K562 (cell line): ENCODE data around the gene OR2D2. TPM values are rescaled to one million over a fixed set of nuclear protein-coding genes. Genes with fewer than 3 reads are reported as not detected.

Experiments used
- ASH1L ChIP-seq: fragments of 450-650 bp; IDR thresholded peaks from 2 replicates; pipeline ENCODE4 v1.6.1; 2018; ENCODE audit warnings: borderline replicate concordance, mild to moderate bottlenecking, low read depth; ENCODE audit not compliant: partially characterized antibody
- ATF6 ChIP-seq: sonication (generic); formaldehyde crosslinking; IDR thresholded peaks from 2 replicates; pipeline ENCODE4 v1.4.0; 2020; ENCODE audit warnings: mild to moderate bottlenecking, missing genetic modification reagents
- BHLHE40 ChIP-seq: IDR thresholded peaks from 2 replicates; pipeline ENCODE4 v1.6.1; 2011; ENCODE audit warnings: low read length, improper control_type of control experiment
- CAMTA2 ChIP-seq: fragments of 250-450 bp; sonication (Bioruptor Pico); conservative IDR thresholded peaks from 2 replicates; pipeline ENCODE4 v1.5.1; 2022
- EP400 ChIP-seq: fragments of 450-650 bp; IDR thresholded peaks from 2 replicates; pipeline ENCODE4 v1.6.1; 2017; ENCODE audit warnings: antibody characterized with exemption, mild to moderate bottlenecking, moderate library complexity
- FOXJ3 ChIP-seq: sonication (generic); formaldehyde crosslinking; IDR thresholded peaks from 2 replicates; pipeline ENCODE4 v1.4.0; 2020; ENCODE audit warnings: mild to moderate bottlenecking, missing genetic modification reagents
- HSF4 ChIP-seq: fragments of 250-450 bp; sonication (Bioruptor Pico); IDR thresholded peaks from 2 replicates; pipeline ENCODE4 v2.1.2; 2022; ENCODE audit warnings: mild to moderate bottlenecking, moderate library complexity, borderline replicate concordance
- MEIS2 ChIP-seq: fragments of 450-650 bp; IDR thresholded peaks from 2 replicates; pipeline ENCODE4 v1.6.1; 2014; ENCODE audit warnings: mild to moderate bottlenecking; ENCODE audit not compliant: partially characterized antibody
- NBN ChIP-seq: fragments of 450-650 bp; IDR thresholded peaks from 2 replicates; pipeline ENCODE4 v1.6.1; 2016; ENCODE audit warnings: low read depth, mild to moderate bottlenecking
- PHF20 ChIP-seq: fragments of 450-650 bp; IDR thresholded peaks from 2 replicates; pipeline ENCODE4 v1.6.1; 2018; ENCODE audit not compliant: partially characterized antibody
- RNF2 ChIP-seq: sonication (generic); IDR thresholded peaks from 2 replicates; pipeline ENCODE4 v1.6.1; 2016
- SMC3 ChIP-seq: conservative IDR thresholded peaks from 2 replicates; pipeline ENCODE4 v1.6.1; 2011; ENCODE audit warnings: low read depth, low read length, improper control_type of control experiment; ENCODE audit not compliant: insufficient read depth
- THRAP3 ChIP-seq: fragments of 450-650 bp; IDR thresholded peaks from 2 replicates; pipeline ENCODE4 v1.6.1; 2016; ENCODE audit warnings: mild to moderate bottlenecking, inconsistent platforms, borderline replicate concordance
- ZKSCAN8 ChIP-seq: fragments of 200-800 bp; sonication (Bioruptor generic); IDR thresholded peaks from 2 replicates; pipeline ENCODE4 v1.6.1; 2016; ENCODE audit warnings: missing genetic modification characterization, missing compliant biosample characterization
- polyA plus RNA-seq, 8 experiments: library from polyadenylated mRNA; depleted of rRNA in 4 of 8; stranded (reverse) in 5 of 8; unstranded in 3 of 8; fragments of >200 nt; fragmentation: Nextera tagmentation in 2 of 8; fragmentation: Illumina TruSeq in 1 of 8; extraction: Ambion mirVana in 2 of 8; extraction: Trizol in 1 of 8; gene quantifications; 2 replicates each; pipeline versions ENCODE4 v1.2.1 to v1.2.3, GENCODE V29; 2011 to 2014; ENCODE audit warnings: inconsistent platforms in 1 of 8, missing spikeins in 1 of 8
- total RNA-seq, 7 experiments: library from RNA; depleted of rRNA in 6 of 7; stranded (reverse); fragments of >200 nt in 6 of 7; fragmentation: Illumina TruSeq in 2 of 7; extraction: Trizol in 2 of 7; gene quantifications; 2 replicates each; pipeline versions ENCODE4 v1.2.1 to v1.2.3, GENCODE V29; 2011 to 2021; ENCODE audit warnings: low replicate concordance in 1 of 7
- TF ChIP-seq, protein P1 (sequence below): sonication (generic); formaldehyde crosslinking; IDR thresholded peaks from 2 replicates; pipeline ENCODE4 v1.8.0; 2022; ENCODE audit warnings: mild to moderate bottlenecking, missing genetic modification reagents
- TF ChIP-seq, protein P2 (sequence below): sonication (generic); formaldehyde crosslinking; IDR thresholded peaks from 2 replicates; pipeline ENCODE4 v1.8.0; 2022; ENCODE audit warnings: missing genetic modification reagents, mild to moderate bottlenecking, moderate library complexity, borderline replicate concordance
- TF ChIP-seq, protein P3 (sequence below): sonication (generic); IDR thresholded peaks from 2 replicates; pipeline ENCODE4 v1.6.1; 2016
- TF ChIP-seq, protein P4 (sequence below): fragments of 450-650 bp; conservative IDR thresholded peaks from 2 replicates; pipeline ENCODE4 v1.6.1; 2016; ENCODE audit warnings: missing genetic modification characterization, low read depth, mild to moderate bottlenecking, missing compliant biosample characterization, moderate library complexity

Gene OR2D2
- total and polyA plus RNA-seq, 9 of the 15 experiments (the other 6 are each of a cell fraction or from before 2014, with no cell fraction given) = 0.10 to 1.0 (median 0.57) TPM; not detected in 2

- TF ChIP-seq, protein P1, sequence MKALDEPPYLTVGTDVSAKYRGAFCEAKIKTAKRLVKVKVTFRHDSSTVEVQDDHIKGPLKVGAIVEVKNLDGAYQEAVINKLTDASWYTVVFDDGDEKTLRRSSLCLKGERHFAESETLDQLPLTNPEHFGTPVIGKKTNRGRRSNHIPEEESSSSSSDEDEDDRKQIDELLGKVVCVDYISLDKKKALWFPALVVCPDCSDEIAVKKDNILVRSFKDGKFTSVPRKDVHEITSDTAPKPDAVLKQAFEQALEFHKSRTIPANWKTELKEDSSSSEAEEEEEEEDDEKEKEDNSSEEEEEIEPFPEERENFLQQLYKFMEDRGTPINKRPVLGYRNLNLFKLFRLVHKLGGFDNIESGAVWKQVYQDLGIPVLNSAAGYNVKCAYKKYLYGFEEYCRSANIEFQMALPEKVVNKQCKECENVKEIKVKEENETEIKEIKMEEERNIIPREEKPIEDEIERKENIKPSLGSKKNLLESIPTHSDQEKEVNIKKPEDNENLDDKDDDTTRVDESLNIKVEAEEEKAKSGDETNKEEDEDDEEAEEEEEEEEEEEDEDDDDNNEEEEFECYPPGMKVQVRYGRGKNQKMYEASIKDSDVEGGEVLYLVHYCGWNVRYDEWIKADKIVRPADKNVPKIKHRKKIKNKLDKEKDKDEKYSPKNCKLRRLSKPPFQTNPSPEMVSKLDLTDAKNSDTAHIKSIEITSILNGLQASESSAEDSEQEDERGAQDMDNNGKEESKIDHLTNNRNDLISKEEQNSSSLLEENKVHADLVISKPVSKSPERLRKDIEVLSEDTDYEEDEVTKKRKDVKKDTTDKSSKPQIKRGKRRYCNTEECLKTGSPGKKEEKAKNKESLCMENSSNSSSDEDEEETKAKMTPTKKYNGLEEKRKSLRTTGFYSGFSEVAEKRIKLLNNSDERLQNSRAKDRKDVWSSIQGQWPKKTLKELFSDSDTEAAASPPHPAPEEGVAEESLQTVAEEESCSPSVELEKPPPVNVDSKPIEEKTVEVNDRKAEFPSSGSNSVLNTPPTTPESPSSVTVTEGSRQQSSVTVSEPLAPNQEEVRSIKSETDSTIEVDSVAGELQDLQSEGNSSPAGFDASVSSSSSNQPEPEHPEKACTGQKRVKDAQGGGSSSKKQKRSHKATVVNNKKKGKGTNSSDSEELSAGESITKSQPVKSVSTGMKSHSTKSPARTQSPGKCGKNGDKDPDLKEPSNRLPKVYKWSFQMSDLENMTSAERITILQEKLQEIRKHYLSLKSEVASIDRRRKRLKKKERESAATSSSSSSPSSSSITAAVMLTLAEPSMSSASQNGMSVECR = no peak
- TF ChIP-seq, protein P2, sequence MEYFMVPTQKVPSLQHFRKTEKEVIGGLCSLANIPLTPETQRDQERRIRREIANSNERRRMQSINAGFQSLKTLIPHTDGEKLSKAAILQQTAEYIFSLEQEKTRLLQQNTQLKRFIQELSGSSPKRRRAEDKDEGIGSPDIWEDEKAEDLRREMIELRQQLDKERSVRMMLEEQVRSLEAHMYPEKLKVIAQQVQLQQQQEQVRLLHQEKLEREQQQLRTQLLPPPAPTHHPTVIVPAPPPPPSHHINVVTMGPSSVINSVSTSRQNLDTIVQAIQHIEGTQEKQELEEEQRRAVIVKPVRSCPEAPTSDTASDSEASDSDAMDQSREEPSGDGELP (CRISPR knock-in tag) = peak; percentile 51; the same call in 1 of the 2 replicates
- TF ChIP-seq THRAP3 = no peak
- peak; percentile 60 for TF ChIP-seq PHF20
- TF ChIP-seq CAMTA2 (CRISPR knock-in tag) = no peak
- TF ChIP-seq EP400 = peak; percentile 77
- 0 out of 2 replicates have a peak, but pooled peaks have one; percentile 9 for TF ChIP-seq SMC3
- no peak for TF ChIP-seq ASH1L
- TF ChIP-seq, protein P3, sequence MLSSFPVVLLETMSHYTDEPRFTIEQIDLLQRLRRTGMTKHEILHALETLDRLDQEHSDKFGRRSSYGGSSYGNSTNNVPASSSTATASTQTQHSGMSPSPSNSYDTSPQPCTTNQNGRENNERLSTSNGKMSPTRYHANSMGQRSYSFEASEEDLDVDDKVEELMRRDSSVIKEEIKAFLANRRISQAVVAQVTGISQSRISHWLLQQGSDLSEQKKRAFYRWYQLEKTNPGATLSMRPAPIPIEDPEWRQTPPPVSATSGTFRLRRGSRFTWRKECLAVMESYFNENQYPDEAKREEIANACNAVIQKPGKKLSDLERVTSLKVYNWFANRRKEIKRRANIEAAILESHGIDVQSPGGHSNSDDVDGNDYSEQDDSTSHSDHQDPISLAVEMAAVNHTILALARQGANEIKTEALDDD = peak; percentile 5; the same call in 1 of the 2 replicates
- no peak for TF ChIP-seq NBN
- no peak for TF ChIP-seq FOXJ3 (CRISPR knock-in tag)
- TF ChIP-seq MEIS2 = peak; percentile 44
- no peak for TF ChIP-seq ZKSCAN8
- TF ChIP-seq, protein P4, sequence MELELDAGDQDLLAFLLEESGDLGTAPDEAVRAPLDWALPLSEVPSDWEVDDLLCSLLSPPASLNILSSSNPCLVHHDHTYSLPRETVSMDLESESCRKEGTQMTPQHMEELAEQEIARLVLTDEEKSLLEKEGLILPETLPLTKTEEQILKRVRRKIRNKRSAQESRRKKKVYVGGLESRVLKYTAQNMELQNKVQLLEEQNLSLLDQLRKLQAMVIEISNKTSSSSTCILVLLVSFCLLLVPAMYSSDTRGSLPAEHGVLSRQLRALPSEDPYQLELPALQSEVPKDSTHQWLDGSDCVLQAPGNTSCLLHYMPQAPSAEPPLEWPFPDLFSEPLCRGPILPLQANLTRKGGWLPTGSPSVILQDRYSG (tag) = no peak
- peak; percentile 23 for TF ChIP-seq RNF2
- no peak for TF ChIP-seq HSF4 (CRISPR knock-in tag)
- no peak for TF ChIP-seq ATF6 (CRISPR knock-in tag)
- TF ChIP-seq BHLHE40 = peak; percentile 58; the same call in 1 of the 2 replicates
Observed at GRCh38 chr11:6926208-6927029, 34.1 kb upstream of the OR2D2 start, which contains the start of gene ZNF215 (continued).
